Peyer's patch (tissue), 4 donors: Measurements from ENCODE around the gene ADAMTS18. TPM values are rescaled to one million over a fixed set of nuclear protein-coding genes. Genes with fewer than 3 reads are reported as not detected.
"Not testable (repeated sequence)": the region's sequence is repeated elsewhere in the genome, so short reads cannot be mapped to it uniquely, and the experiment has no call there.

Experiments
- DNase-seq, 3 donors: peaks; one replicate each; pipeline ENCODE4 v3.0.0-alpha.2; 2017 to 2019
- H3K27ac ChIP-seq, 4 donors: fragments of 200-600 bp; sonication (generic); one replicate each; pipeline ENCODE4 v1.5.1; 2016 to 2019
- H3K27me3 ChIP-seq, 2 donors: fragments of 200-600 bp; sonication (generic); one replicate each; pipeline ENCODE4 v1.5.1; 2019
- H3K36me3 ChIP-seq, 3 donors: fragments of 200-600 bp; sonication (generic); one replicate each; pipeline ENCODE4 v1.5.1; 2016 to 2019
- H3K4me1 ChIP-seq, 4 donors: fragments of 200-600 bp; sonication (generic); one replicate each; pipeline ENCODE4 v1.5.1; 2016 to 2019
- H3K4me3 ChIP-seq, 4 donors: fragments of 200-600 bp; sonication (generic); 1 replicate in 3 of 4; 2 replicates in 1 of 4; pipeline ENCODE4 v1.5.1; 2016 to 2019; ENCODE audit warnings: mild to moderate bottlenecking in 1 of 4
- H3K9me3 ChIP-seq, 4 donors: fragments of 200-600 bp; sonication (generic); one replicate each; pipeline ENCODE4 v1.5.1; 2016 to 2019; ENCODE audit warnings: mild to moderate bottlenecking in 1 of 4
- CTCF ChIP-seq, 6 experiments: fragments of 450-650 bp in 4 of 6; fragments of 200-600 bp in 2 of 6; sonication (generic) in 1 of 6; IDR thresholded peaks; one replicate each; pipeline ENCODE4 v1.5.1; 2017 to 2019; ENCODE audit warnings: antibody characterized with exemption in 6 of 6, mild to moderate bottlenecking in 3 of 6, moderate library complexity in 1 of 6
- POLR2A ChIP-seq, 2 donors: fragments of 450-650 bp; IDR thresholded peaks; one replicate each; pipeline ENCODE4 v1.5.1; 2017; ENCODE audit warnings: antibody characterized with exemption in 2 of 2, mild to moderate bottlenecking in 2 of 2, moderate library complexity in 2 of 2
- total RNA-seq, 4 donors: library from RNA; depleted of rRNA; stranded (reverse); fragments of >200 nt; gene quantifications; one replicate each; pipeline ENCODE4 v1.1.0, GENCODE V29; 2016

The ADAMTS18 gene
- total RNA-seq, 4 donors from 2014 or later = 0.27 to 2.5 TPM; not detected in 2

GRCh38 chr16:77285676-77286075 lies 149.2 kb downstream of the ADAMTS18 start:
- no peaks in the 10 kb centered on the region for H3K4me1 ChIP-seq
- DNase-seq = no peak
- H3K27ac ChIP-seq = no peak overlapping the region
- H3K4me3 ChIP-seq = no peak overlapping the region
- H3K9me3 ChIP-seq = no peaks in the 10 kb centered on the region
- no peaks in the 10 kb centered on the region for H3K27me3 ChIP-seq
- TF ChIP-seq POLR2A (IDR thresholded peaks at IDR 0.05) (no peak), CTCF (IDR thresholded peaks at IDR 0.05) (no peak)
- no peaks in the 10 kb centered on the region for H3K36me3 ChIP-seq

- DNase-seq = no peak
- no peak overlapping the region for H3K27ac ChIP-seq
- no peaks in the 10 kb centered on the region for H3K4me1 ChIP-seq
- H3K36me3 ChIP-seq = no peaks in the 10 kb centered on the region
- no peak overlapping the region for H3K4me3 ChIP-seq
- no peaks in the 10 kb centered on the region for H3K27me3 ChIP-seq
- H3K9me3 ChIP-seq = no peaks in the 10 kb centered on the region
- no peak for TF ChIP-seq CTCF (IDR thresholded peaks at IDR 0.05)
- TF ChIP-seq POLR2A (IDR thresholded peaks at IDR 0.05) = no peak
Measured at GRCh38 chr16:77282345-77282744, 152.5 kb downstream of the ADAMTS18 start.

GRCh38 chr16:77279316-77279715 lies 155.5 kb downstream of the ADAMTS18 start:
- not testable (repeated sequence) for H3K9me3 ChIP-seq, DNase-seq, H3K4me1 ChIP-seq, H3K4me3 ChIP-seq, H3K27ac ChIP-seq, H3K27me3 ChIP-seq, H3K36me3 ChIP-seq

- no peak for TF ChIP-seq CTCF (IDR thresholded peaks at IDR 0.05)
- no peak for TF ChIP-seq POLR2A (IDR thresholded peaks at IDR 0.05)
- no peak overlapping the region for H3K4me3 ChIP-seq
- DNase-seq = no peak
- H3K9me3 ChIP-seq = no peaks in the 10 kb centered on the region
- no peak overlapping the region for H3K27ac ChIP-seq
- no peaks in the 10 kb centered on the region for H3K27me3 ChIP-seq
- no peaks in the 10 kb centered on the region for H3K4me1 ChIP-seq
- no peaks in the 10 kb centered on the region for H3K36me3 ChIP-seq
Measured at GRCh38 chr16:77277571-77277970, 157.3 kb downstream of the ADAMTS18 start.

GRCh38 chr16:77277141-77277540 lies 157.7 kb downstream of the ADAMTS18 start:
- Histone ChIP-seq H3K27me3 (no peaks in the 10 kb centered on the region), H3K4me1 (no peaks in the 10 kb centered on the region), H3K9me3 (no peaks in the 10 kb centered on the region), H3K36me3 (no peaks in the 10 kb centered on the region), H3K27ac (no peak overlapping the region), H3K4me3 (no peak overlapping the region)
- TF ChIP-seq CTCF (IDR thresholded peaks at IDR 0.05) (no peak), POLR2A (IDR thresholded peaks at IDR 0.05) (no peak)
- DNase-seq = no peak

- no peaks in the 10 kb centered on the region for H3K9me3 ChIP-seq
- no peaks in the 10 kb centered on the region for H3K27me3 ChIP-seq
- no peaks in the 10 kb centered on the region for H3K36me3 ChIP-seq
- no peak overlapping the region for H3K27ac ChIP-seq
- DNase-seq = no peak
- TF ChIP-seq POLR2A (IDR thresholded peaks at IDR 0.05) (no peak), CTCF (IDR thresholded peaks at IDR 0.05) (no peak)
- no peak overlapping the region for H3K4me3 ChIP-seq
- no peaks in the 10 kb centered on the region for H3K4me1 ChIP-seq
Measured at GRCh38 chr16:77276661-77277060, 158.2 kb downstream of the ADAMTS18 start.

- not testable (repeated sequence) for H3K4me3 ChIP-seq, DNase-seq, H3K9me3 ChIP-seq
Measured at GRCh38 chr16:77275303-77275702, 159.5 kb downstream of the ADAMTS18 start.

More at GRCh38 chr16:77275303-77275702, 159.5 kb downstream of the ADAMTS18 start:
- H3K27ac ChIP-seq, H3K27me3 ChIP-seq, H3K36me3 ChIP-seq, H3K4me1 ChIP-seq: not testable (repeated sequence)
